AG04450 (cell line): Measurements from ENCODE around the gene RPL32. TPM values are rescaled to one million over a fixed set of nuclear protein-coding genes. Genes with fewer than 3 reads are reported as not detected.

Source experiments
- CTCF ChIA-PET: fragments of 300-600, 350-600 bp; formaldehyde crosslinking; extraction: SDS; loops from one replicate; lab custom pipeline; 2022; ENCODE audit warnings: antibody characterized with exemption, inconsistent platforms; lab: Charles Lee
- POLR2A ChIA-PET: fragments of 350-600 bp; formaldehyde crosslinking; extraction: SDS; loops from one replicate; lab custom pipeline; 2021; ENCODE audit warnings: antibody characterized with exemption, inconsistent platforms; lab: Yijun Ruan, JAX
- DNase-seq: peaks from one replicate; pipeline ENCODE4 v3.0.0-alpha.2; 2011; ENCODE audit warnings: low read depth, low spot score
- H3K27ac ChIP-seq: one replicate; pipeline ENCODE4 v1.5.1; 2012; ENCODE audit warnings: low read depth, low read length, control low read depth
- H3K27me3 ChIP-seq: one replicate; pipeline ENCODE4 v1.6.0; 2012; ENCODE audit warnings: low read length; ENCODE audit not compliant: control insufficient read depth, insufficient read depth
- H3K4me3 ChIP-seq: 2 replicates; pipeline ENCODE4 v1.5.1; 2011; ENCODE audit warnings: mild to moderate bottlenecking, low read depth, low read length, control low read depth
- H3K9me3 ChIP-seq: 2 replicates; pipeline ENCODE4 v1.5.1; 2012; ENCODE audit warnings: low read length; ENCODE audit not compliant: control insufficient read depth, insufficient read depth
- CTCF ChIP-seq: IDR thresholded peaks from 2 replicates; pipeline ENCODE4 v1.5.1; 2011; ENCODE audit warnings: low read depth, low read length, control low read depth, inconsistent platforms
- polyA plus RNA-seq: library from polyadenylated mRNA; depleted of rRNA; stranded (reverse); fragments of >200 nt; gene quantifications from 2 replicates; pipeline ENCODE4 v1.2.3, GENCODE V29; 2011

RPL32 gene
- polyA plus RNA-seq, 1 experiment: 3,211 TPM

GRCh38 chr3:12815078-12815477 is 26.3 kb downstream of the RPL32 start:
- no peak for TF ChIP-seq CTCF
- CTCF ChIA-PET: interaction anchor here (0.6 to 1.1 kb wide), 2 partner anchors 31 to 138 kb away, joined by 4 to 5 read pairs; no protein-coding TSS in a partner anchor
- POLR2A ChIA-PET: interaction anchor here (0.6 kb wide), 1 partner anchor 1108 kb away, joined by 9 read pairs; no protein-coding TSS in a partner anchor

GRCh38 chr3:12813967-12814366 is 27.4 kb downstream of the RPL32 start:
- no peak for TF ChIP-seq CTCF
- ChIA-PET POLR2A (no interaction called here), CTCF (interaction anchor here (1.3 kb wide), 1 partner anchor 27 kb away, joined by 3 read pairs; no protein-coding TSS in a partner anchor)
- Histone ChIP-seq H3K4me3 (no peak overlapping the region), H3K27me3 (no peaks in the 10 kb centered on the region), H3K27ac (no peak overlapping the region), H3K9me3 (no peaks in the 10 kb centered on the region)
- DNase-seq: no peak

More at GRCh38 chr3:12815078-12815477, 26.3 kb downstream of the RPL32 start:
- Histone ChIP-seq H3K4me3 (no peak overlapping the region), H3K27ac (no peak overlapping the region), H3K27me3 (no peaks in the 10 kb centered on the region), H3K9me3 (no peaks in the 10 kb centered on the region)
- no peak for DNase-seq

GRCh38 chr3:12812812-12813211 is 28.6 kb downstream of the RPL32 start:
- H3K27me3 ChIP-seq: no peaks in the 10 kb centered on the region
- ChIA-PET POLR2A (no interaction called here), CTCF (interaction anchor here (1.3 kb wide), 1 partner anchor 26 kb away, joined by 3 read pairs; no protein-coding TSS in a partner anchor)
- no peak for TF ChIP-seq CTCF
- no peak for DNase-seq
- H3K27ac ChIP-seq: no peak overlapping the region
- no peaks in the 10 kb centered on the region; the same call in 1 of the 2 replicates for H3K9me3 ChIP-seq
- H3K4me3 ChIP-seq: no peak overlapping the region

GRCh38 chr3:12810961-12811360 is 30.4 kb downstream of the RPL32 start:
- TF ChIP-seq CTCF: no peak

More at GRCh38 chr3:12810961-12811360, 30.4 kb downstream of the RPL32 start:
- ChIA-PET CTCF (interaction anchor here (0.8 to 2.3 kb wide), 8 partner anchors 9 to 233 kb away, joined by 3 to 11 read pairs (median 5); no protein-coding TSS in a partner anchor), POLR2A (interaction anchor here (0.6 to 2.2 kb wide), 4 partner anchors 14 to 161 kb away, joined by 3 to 14 read pairs (median 9); partner anchors contain the start of genes CAND2 and RPL32)
- no peak for DNase-seq
- H3K9me3 ChIP-seq: no peaks in the 10 kb centered on the region; the same call in 1 of the 2 replicates
- no peak overlapping the region for H3K27ac ChIP-seq
- H3K4me3 ChIP-seq: no peak overlapping the region
- no peaks in the 10 kb centered on the region for H3K27me3 ChIP-seq
